Articular chondrocyte of knee joint (primary cell): ENCODE data around the gene DEFB124. TPM values are rescaled to one million over a fixed set of nuclear protein-coding genes. Genes with fewer than 3 reads are reported as not detected.

Experiments
- total RNA-seq: library from RNA; depleted of rRNA; stranded (reverse); fragments of >200 nt; gene quantifications from 2 replicates; pipeline ENCODE4 v1.2.3, GENCODE V29; 2012

DEFB124 gene, protein sequence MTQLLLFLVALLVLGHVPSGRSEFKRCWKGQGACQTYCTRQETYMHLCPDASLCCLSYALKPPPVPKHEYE
- total RNA-seq = not detected in 2 replicates

DNA sequence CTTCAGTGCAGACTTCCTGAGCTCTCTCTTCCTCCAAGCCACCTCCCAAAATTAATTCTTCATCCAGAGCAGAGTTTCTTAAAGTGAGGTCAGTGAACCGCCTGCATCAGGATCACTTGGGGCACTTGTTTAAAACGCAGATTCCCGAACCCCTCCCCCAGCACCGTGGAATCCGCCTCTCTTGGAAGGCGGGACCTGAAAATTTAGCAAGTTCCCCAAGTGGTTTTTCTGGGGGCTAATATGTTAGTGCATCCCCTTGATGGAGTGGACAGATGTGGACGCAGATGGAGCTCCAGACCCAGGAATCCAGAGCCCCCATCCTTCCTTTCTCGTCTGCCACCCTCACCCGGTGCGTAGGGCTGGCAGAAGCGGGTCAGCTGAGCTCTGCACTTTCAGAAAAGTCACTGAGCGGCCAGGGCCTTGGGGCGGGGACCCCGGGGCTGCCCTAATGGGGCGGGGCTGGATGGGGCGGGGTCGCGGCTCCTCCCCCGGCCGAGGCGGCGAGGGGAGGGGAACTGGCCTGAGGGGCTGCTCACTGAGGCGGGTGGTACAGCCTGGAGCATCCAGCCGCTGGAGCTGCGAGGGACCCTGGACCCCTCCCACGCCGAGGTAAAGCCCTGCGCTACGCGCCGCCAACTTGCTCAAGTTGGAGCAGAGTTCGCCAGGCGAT, at the start of gene DEFB124, which contains the start of gene REM1:
Gene DEFB124 (minus strand): TSS at position 370 of the 670 bp plus-strand sequence. CDS start 2,114 bp downstream, outside the sequence.
Gene REM1 (plus strand): TSS at position 531 of the 670 bp plus-strand sequence. CDS start 1,158 bp downstream, outside the sequence.

DNA sequence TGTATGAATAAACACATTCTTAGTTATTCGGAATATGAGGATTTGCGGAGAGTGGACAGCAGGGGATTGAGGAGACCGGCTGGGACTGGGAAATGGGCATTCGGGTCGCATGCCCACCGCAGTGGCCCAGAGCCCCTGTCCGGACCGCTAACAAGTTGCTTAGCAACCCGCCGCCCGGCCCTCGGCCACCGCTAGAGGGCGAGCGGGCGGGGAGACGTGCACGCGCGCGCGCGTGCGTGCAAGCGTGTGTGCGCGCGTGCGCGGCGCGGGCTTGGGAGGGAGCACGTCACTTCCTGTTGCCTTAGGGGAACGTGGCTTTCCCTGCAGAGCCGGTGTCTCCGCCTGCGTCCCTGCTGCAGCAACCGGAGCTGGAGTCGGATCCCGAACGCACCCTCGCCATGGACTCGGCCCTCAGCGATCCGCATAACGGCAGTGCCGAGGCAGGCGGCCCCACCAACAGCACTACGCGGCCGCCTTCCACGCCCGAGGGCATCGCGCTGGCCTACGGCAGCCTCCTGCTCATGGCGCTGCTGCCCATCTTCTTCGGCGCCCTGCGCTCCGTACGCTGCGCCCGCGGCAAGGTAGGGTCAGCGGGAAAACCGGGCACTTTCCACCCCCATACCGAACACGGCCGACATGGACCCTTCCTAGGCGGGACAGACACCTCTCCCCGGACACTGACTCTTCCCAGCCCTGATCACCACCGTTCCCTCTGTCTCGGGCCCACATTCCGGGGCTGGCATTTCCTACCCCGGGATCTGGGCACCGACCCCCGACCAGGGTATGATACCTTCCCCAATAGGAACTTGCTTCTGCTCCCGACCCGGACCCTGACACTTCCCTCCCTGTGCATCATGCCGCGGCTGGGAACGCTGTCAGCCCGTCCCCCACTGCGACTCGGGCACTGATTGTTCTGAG, 39.5 kb upstream of the DEFB124 start, which contains the start of gene HM13:
Gene HM13 (plus strand): TSS at position 289 of the 918 bp plus-strand sequence. CDS start 110 bp downstream, at position 399.

DNA sequence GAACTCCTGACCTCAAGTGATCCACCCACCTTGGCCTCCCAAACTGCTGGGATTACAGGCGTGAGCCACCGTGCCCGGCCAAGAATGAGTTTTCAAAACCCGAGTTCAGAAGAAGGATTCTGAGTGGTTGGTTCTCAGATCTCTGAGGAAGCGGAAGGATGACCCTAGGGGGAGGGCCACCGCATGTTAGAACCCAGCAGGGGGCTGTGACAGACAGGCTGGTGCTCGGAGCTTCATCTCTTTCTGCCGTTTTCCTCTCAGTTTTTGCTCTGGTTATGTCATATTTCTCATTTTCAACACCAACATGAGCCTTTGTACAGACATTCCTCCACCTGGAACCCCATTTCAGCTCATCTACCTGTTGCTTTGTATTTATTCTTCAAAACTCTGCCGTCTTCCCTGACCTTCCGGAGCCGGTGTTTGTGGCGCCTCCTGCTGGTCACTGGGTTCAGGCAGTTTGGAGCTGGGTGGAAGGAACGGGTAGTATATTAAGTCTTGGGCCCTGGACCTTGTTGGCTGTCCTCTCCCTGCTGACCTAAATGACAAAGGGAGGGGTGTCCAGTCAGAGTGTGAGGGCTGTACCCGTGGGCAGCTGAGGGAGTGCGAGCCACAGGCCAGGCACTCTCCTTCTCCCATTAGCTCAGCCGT, 34.8 kb downstream of the DEFB124 start, which contains the start of gene DEFB123:
Gene DEFB123 (plus strand): TSS at position 621 of the 648 bp plus-strand sequence. CDS start 67 bp downstream, outside the sequence.

Other genes with a start within 250 kb of the DEFB124 start
- gene DEFB115, start 217.5 kb downstream of the DEFB124 start, total RNA-seq = not detected in 2 replicates
- not detected in 2 replicates for gene DEFB116, start 166.5 kb downstream of the DEFB124 start, total RNA-seq
- gene DEFB118, start 106.5 kb downstream of the DEFB124 start, total RNA-seq = not detected in 2 replicates
- not detected in 2 replicates for gene DEFB119, start 84.5 kb downstream of the DEFB124 start, total RNA-seq
- gene DEFB121, start 68.9 kb downstream of the DEFB124 start, total RNA-seq = not detected in 2 replicates
- gene DEFB123, start 34.5 kb downstream of the DEFB124 start, total RNA-seq = not detected in 2 replicates
- 0.76 and 0.78 TPM in 2 replicates for gene REM1, start 161 bp upstream of the DEFB124 start, total RNA-seq
- gene HM13, start 39.3 kb upstream of the DEFB124 start, total RNA-seq = 110 and 124 TPM in 2 replicates
- gene ID1, start 130.2 kb upstream of the DEFB124 start, total RNA-seq = 154 and 364 TPM in 2 replicates
- not detected in 2 replicates for gene COX4I2, start 162.8 kb upstream of the DEFB124 start, total RNA-seq
- gene BCL2L1, start 247.7 kb upstream of the DEFB124 start, total RNA-seq = 77.9 and 97.6 TPM in 2 replicates